ENCODE results near the gene FALEC.

DNA sequence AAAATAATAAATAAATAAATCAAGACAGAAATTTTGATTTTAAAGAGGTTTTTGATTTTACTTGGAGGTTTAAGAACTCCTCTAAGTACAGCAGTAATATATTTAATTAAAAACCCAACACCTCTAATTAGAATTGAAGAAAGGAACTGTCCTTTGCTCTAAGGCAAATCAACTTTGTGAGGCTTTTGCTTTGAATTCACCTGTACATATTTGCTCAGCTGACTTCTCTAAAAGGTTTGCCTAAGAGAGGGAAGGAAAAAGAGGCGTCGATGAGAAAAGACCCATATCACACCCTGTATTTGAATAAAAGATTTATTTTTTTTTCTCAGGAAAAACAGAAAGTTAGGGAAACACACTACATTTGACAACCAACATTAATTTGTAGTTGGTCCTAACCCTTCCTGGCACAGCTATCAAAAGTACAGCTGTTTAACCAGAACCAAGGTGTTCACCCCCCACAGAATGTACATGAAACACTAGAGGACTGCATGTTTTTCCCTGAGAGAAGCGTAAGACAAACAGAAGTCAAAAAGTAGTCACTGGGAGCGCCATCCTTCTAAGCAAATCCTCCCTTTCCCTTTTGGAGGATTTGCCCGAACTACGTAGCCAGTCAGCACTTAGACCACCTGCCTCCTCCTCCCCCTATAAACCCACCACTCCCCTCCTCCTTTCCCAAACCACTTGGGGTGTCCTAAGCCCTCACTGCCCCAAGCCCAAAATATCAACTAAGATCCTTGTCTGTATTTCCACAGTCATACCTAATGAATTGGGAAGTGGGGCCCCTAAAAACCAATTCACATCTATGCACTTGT lies 58.9 kb downstream of the FALEC start:
- TF ChIP-seq, protein P1, sequence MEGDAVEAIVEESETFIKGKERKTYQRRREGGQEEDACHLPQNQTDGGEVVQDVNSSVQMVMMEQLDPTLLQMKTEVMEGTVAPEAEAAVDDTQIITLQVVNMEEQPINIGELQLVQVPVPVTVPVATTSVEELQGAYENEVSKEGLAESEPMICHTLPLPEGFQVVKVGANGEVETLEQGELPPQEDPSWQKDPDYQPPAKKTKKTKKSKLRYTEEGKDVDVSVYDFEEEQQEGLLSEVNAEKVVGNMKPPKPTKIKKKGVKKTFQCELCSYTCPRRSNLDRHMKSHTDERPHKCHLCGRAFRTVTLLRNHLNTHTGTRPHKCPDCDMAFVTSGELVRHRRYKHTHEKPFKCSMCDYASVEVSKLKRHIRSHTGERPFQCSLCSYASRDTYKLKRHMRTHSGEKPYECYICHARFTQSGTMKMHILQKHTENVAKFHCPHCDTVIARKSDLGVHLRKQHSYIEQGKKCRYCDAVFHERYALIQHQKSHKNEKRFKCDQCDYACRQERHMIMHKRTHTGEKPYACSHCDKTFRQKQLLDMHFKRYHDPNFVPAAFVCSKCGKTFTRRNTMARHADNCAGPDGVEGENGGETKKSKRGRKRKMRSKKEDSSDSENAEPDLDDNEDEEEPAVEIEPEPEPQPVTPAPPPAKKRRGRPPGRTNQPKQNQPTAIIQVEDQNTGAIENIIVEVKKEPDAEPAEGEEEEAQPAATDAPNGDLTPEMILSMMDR (IDR thresholded peaks at IDR 0.05), result no peak
- peak; percentile 19 for TF ChIP-seq POLR2A (IDR thresholded peaks at IDR 0.05)
- TF ChIP-seq POLR2AphosphoS5 (IDR thresholded peaks at IDR 0.05), result peak in 2 of 3 donors; percentile 48 to 77
